Measurements from ENCODE around the gene WBP1.

WBP1 gene

GRCh38 chr2:74486141-74486540 is 27.9 kb downstream of the WBP1 start:
- Histone ChIP-seq H3K36me3 (ENCODE audit: control insufficient read depth, insufficient read depth, low read length) (peaks cover 5% of the 10 kb centered on the region), H3K4me3 (replicated peaks; ENCODE audit: low read depth, low read length) (no peak overlapping the region), H3K27me3 (replicated peaks; ENCODE audit: control insufficient read depth, insufficient read depth, low read length) (no peaks in the 10 kb centered on the region)
- no peak for TF ChIP-seq CTCF (IDR thresholded peaks at IDR 0.05; ENCODE audit: insufficient read depth, low read length, poor library complexity, severe bottlenecking)
- no peak for DNase-seq (ENCODE audit: extremely low read depth, insufficient read length)

- no peak overlapping the region for H3K4me3 ChIP-seq (replicated peaks; ENCODE audit: low read depth, low read length)
- H3K36me3 ChIP-seq (ENCODE audit: control insufficient read depth, insufficient read depth, low read length) = peaks cover 20% of the 10 kb centered on the region
- no peaks in the 10 kb centered on the region for H3K27me3 ChIP-seq (replicated peaks; ENCODE audit: control insufficient read depth, insufficient read depth, low read length)
- TF ChIP-seq CTCF (IDR thresholded peaks at IDR 0.05; ENCODE audit: insufficient read depth, low read length, poor library complexity, severe bottlenecking) = no peak
- no peak for DNase-seq (ENCODE audit: extremely low read depth, insufficient read length)
Observed at GRCh38 chr2:74488643-74489481, 30.6 kb downstream of the WBP1 start.

- no peak overlapping the region for H3K4me3 ChIP-seq (replicated peaks; ENCODE audit: low read depth, low read length)
- DNase-seq (ENCODE audit: extremely low read depth, insufficient read length) = no peak
- TF ChIP-seq CTCF (IDR thresholded peaks at IDR 0.05; ENCODE audit: insufficient read depth, low read length, poor library complexity, severe bottlenecking) = no peak
- H3K27me3 ChIP-seq (replicated peaks; ENCODE audit: control insufficient read depth, insufficient read depth, low read length) = no peaks in the 10 kb centered on the region
- peaks cover 20% of the 10 kb centered on the region for H3K36me3 ChIP-seq (ENCODE audit: control insufficient read depth, insufficient read depth, low read length)
Observed at GRCh38 chr2:74489906-74490305, 31.7 kb downstream of the WBP1 start.

- no peak for DNase-seq (ENCODE audit: extremely low read depth, insufficient read length)
- no peak for TF ChIP-seq CTCF (IDR thresholded peaks at IDR 0.05; ENCODE audit: insufficient read depth, low read length, poor library complexity, severe bottlenecking)
- no peaks in the 10 kb centered on the region for H3K27me3 ChIP-seq (replicated peaks; ENCODE audit: control insufficient read depth, insufficient read depth, low read length)
- H3K4me3 ChIP-seq (replicated peaks; ENCODE audit: low read depth, low read length) = no peak overlapping the region
- peaks cover 20% of the 10 kb centered on the region for H3K36me3 ChIP-seq (ENCODE audit: control insufficient read depth, insufficient read depth, low read length)
Observed at GRCh38 chr2:74491648-74492544, 33.7 kb downstream of the WBP1 start.

- TF ChIP-seq CTCF (IDR thresholded peaks at IDR 0.05; ENCODE audit: insufficient read depth, low read length, poor library complexity, severe bottlenecking) = no peak
- no peak overlapping the region for H3K4me3 ChIP-seq (replicated peaks; ENCODE audit: low read depth, low read length)
- no peak for DNase-seq (ENCODE audit: extremely low read depth, insufficient read length)
- H3K27me3 ChIP-seq (replicated peaks; ENCODE audit: control insufficient read depth, insufficient read depth, low read length) = no peaks in the 10 kb centered on the region
- H3K36me3 ChIP-seq (ENCODE audit: control insufficient read depth, insufficient read depth, low read length) = peaks cover 20% of the 10 kb centered on the region
Observed at GRCh38 chr2:74493546-74493945, 35.3 kb downstream of the WBP1 start.

Measured in GM06990 (cell line).